ENCODE data around the gene MIB2.
"Not testable (repeated sequence)": the region's sequence is repeated elsewhere in the genome, so short reads cannot be mapped to it uniquely, and the experiment has no call there.

Gene MIB2

GRCh38 chr1:1646326-1646725, 31.0 kb downstream of the MIB2 start:
- not testable (repeated sequence) for DNase-seq (ENCODE audit: extremely low read depth in 1 of 2, low read depth in 1 of 2)

- DNase-seq (ENCODE audit: extremely low read depth in 1 of 2, low read depth in 1 of 2) = not testable (repeated sequence)
Observed at GRCh38 chr1:1647567-1648241, 32.4 kb downstream of the MIB2 start.

- DNase-seq (ENCODE audit: extremely low read depth in 1 of 2, low read depth in 1 of 2) = not testable (repeated sequence)
Observed at GRCh38 chr1:1648265-1648664, 33.0 kb downstream of the MIB2 start.

GRCh38 chr1:1658583-1659549, 43.6 kb downstream of the MIB2 start, which contains the start of gene CDK11B:
Gene CDK11B, minus strand, starts transcription at chr1:1659004. Its CDS starts 1,519 bp downstream, at chr1:1657485.
- peak; percentile 91 to 96 for DNase-seq (ENCODE audit: extremely low read depth in 1 of 2, low read depth in 1 of 2)

- DNase-seq (ENCODE audit: extremely low read depth in 1 of 2, low read depth in 1 of 2) = not testable (repeated sequence)
Observed at GRCh38 chr1:1662392-1662791, 47.1 kb downstream of the MIB2 start.

GRCh38 chr1:1662830-1663560, 47.7 kb downstream of the MIB2 start:
- not testable (repeated sequence) for DNase-seq (ENCODE audit: extremely low read depth in 1 of 2, low read depth in 1 of 2)

GRCh38 chr1:1664318-1664717, 49.0 kb downstream of the MIB2 start:
- not testable (repeated sequence) for DNase-seq (ENCODE audit: extremely low read depth in 1 of 2, low read depth in 1 of 2)

GRCh38 chr1:1664941-1665814, 49.9 kb downstream of the MIB2 start:
- DNase-seq (ENCODE audit: extremely low read depth in 1 of 2, low read depth in 1 of 2) = no peak

- DNase-seq (ENCODE audit: extremely low read depth in 1 of 2, low read depth in 1 of 2) = no peak
Observed at GRCh38 chr1:1665815-1666251, 50.5 kb downstream of the MIB2 start.

GRCh38 chr1:1666526-1666925, 51.2 kb downstream of the MIB2 start:
- no peak for DNase-seq (ENCODE audit: extremely low read depth in 1 of 2, low read depth in 1 of 2)

GRCh38 chr1:1669468-1670440, 54.5 kb downstream of the MIB2 start:
- DNase-seq (ENCODE audit: extremely low read depth in 1 of 2, low read depth in 1 of 2) = no peak

- DNase-seq (ENCODE audit: extremely low read depth in 1 of 2, low read depth in 1 of 2) = no peak
Observed at GRCh38 chr1:1670866-1671265, 55.6 kb downstream of the MIB2 start.

- DNase-seq (ENCODE audit: extremely low read depth in 1 of 2, low read depth in 1 of 2) = no peak
Observed at GRCh38 chr1:1671365-1672119, 56.2 kb downstream of the MIB2 start.

GRCh38 chr1:1672181-1672965, 57.1 kb downstream of the MIB2 start:
- no peak for DNase-seq (ENCODE audit: extremely low read depth in 1 of 2, low read depth in 1 of 2)

- not testable (repeated sequence) for DNase-seq (ENCODE audit: extremely low read depth in 1 of 2, low read depth in 1 of 2)
Observed at GRCh38 chr1:1674806-1675205, 59.5 kb downstream of the MIB2 start.

GRCh38 chr1:1675218-1675617, 59.9 kb downstream of the MIB2 start:
- DNase-seq (ENCODE audit: extremely low read depth in 1 of 2, low read depth in 1 of 2) = not testable (repeated sequence)

GRCh38 chr1:1676087-1676486, 60.8 kb downstream of the MIB2 start:
- DNase-seq (ENCODE audit: extremely low read depth in 1 of 2, low read depth in 1 of 2) = not testable (repeated sequence)

All from activated CD8-positive, alpha-beta memory T cell treated with anti-CD3 and anti-CD28 coated beads for 1 hour (primary cell).